OCI-LY3 (cell line): ENCODE results near the gene NR1H3.

Experiments
- EZH2phosphoT487 ChIP-seq: fragments of 200-600 bp; shearing (Covaris generic); IDR thresholded peaks from 2 replicates; pipeline ENCODE4 v1.6.1; 2018; ENCODE audit warnings: antibody characterized with exemption, mixed run types, low read depth
- TF ChIP-seq, protein P1 (sequence below): fragments of 200-600, 300-600 bp; sonication (generic); IDR thresholded peaks from 2 replicates; pipeline ENCODE4 v1.5.1; 2014; ENCODE audit warnings: antibody characterized with exemption, low read length, low read depth

DNA sequence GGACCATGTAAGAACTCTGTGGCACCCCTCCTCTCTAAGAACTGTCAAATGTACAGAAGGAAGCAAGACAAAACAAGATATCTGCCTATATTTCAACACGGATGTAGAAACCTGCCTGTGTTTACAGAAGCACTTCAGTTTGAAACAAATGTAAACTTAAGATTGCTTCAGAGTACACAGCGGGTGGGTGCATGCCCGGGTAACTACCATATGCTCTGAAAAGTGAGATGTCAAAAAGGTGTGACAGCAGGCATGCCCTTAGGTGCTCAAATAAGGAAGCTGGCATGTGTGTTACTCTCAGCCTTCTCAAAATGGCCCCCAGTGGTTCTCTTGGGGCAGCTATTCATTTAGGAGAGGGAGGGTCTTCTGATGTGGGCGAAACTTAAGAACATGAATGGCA, 14.3 kb upstream of the NR1H3 start:
- TF ChIP-seq, protein P1, sequence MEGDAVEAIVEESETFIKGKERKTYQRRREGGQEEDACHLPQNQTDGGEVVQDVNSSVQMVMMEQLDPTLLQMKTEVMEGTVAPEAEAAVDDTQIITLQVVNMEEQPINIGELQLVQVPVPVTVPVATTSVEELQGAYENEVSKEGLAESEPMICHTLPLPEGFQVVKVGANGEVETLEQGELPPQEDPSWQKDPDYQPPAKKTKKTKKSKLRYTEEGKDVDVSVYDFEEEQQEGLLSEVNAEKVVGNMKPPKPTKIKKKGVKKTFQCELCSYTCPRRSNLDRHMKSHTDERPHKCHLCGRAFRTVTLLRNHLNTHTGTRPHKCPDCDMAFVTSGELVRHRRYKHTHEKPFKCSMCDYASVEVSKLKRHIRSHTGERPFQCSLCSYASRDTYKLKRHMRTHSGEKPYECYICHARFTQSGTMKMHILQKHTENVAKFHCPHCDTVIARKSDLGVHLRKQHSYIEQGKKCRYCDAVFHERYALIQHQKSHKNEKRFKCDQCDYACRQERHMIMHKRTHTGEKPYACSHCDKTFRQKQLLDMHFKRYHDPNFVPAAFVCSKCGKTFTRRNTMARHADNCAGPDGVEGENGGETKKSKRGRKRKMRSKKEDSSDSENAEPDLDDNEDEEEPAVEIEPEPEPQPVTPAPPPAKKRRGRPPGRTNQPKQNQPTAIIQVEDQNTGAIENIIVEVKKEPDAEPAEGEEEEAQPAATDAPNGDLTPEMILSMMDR: no peak
- TF ChIP-seq EZH2phosphoT487: no peak
